ENCODE data around the gene TMEM259.

TMEM259 gene

DNA sequence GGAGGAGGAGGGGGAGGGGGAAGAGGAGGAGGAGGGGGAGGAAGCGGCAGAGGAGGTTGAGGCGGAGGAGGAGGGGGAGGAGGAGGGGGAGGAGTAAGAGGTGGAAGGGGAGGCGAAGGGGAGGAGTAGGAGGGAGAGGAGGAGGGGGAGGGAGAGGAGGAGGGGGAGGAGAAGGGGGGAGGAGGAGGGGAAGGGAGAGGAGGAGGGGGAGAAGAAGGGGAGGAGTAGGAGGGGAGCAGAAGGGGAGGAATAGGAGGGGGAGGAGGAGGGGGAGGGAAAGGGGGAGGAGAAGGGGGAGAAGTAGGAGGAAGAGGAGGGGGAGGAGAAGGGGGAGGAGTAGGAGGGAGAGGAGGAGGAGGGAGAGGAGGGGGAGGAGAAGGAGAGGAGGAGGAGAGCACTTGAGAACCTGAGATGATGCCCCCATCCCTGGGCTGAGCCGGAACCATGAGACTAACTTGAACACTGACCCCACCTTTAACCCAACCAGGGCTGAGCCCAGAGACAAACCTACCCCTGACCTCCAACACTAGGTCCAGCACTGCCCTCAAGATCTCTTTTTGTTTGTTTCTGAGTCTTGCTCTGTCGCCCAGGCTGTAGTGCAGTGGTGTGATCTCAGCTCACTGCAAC, 31.5 kb upstream of the TMEM259 start:
- no peaks in the 10 kb centered on the region for H3K36me3 ChIP-seq (ENCODE audit: control insufficient read depth, insufficient read depth, low read length)
- no peak overlapping the region for H3K27ac ChIP-seq (ENCODE audit: low read depth, low read length)
- no peak overlapping the region for H3K9ac ChIP-seq (ENCODE audit: low read length)
- H3K27me3 ChIP-seq (ENCODE audit: control insufficient read depth, insufficient read depth, low read length), result no peaks in the 10 kb centered on the region
- H3K4me3 ChIP-seq (ENCODE audit: low read length), result no peak overlapping the region
- H3K4me1 ChIP-seq (ENCODE audit: control insufficient read depth, insufficient read depth, low read length), result no peaks in the 10 kb centered on the region

DNA sequence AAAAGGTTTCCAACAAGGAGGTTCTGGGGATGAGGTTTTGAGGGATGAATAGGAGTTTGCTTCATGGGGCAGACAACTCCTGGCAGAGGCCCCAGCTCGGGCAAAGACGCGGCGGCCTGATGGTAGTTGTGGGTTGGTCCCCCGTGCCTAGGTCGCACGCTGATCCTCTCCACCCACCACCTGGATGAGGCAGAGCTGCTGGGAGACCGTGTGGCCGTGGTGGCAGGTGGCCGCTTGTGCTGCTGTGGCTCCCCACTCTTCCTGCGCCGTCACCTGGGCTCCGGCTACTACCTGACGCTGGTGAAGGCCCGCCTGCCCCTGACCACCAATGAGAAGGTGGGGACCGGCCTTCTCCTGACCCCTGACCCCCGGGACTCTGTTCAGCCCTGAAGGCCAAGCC, 30.9 kb upstream of the TMEM259 start:
- no peak overlapping the region for H3K9ac ChIP-seq (ENCODE audit: low read length)

DNA sequence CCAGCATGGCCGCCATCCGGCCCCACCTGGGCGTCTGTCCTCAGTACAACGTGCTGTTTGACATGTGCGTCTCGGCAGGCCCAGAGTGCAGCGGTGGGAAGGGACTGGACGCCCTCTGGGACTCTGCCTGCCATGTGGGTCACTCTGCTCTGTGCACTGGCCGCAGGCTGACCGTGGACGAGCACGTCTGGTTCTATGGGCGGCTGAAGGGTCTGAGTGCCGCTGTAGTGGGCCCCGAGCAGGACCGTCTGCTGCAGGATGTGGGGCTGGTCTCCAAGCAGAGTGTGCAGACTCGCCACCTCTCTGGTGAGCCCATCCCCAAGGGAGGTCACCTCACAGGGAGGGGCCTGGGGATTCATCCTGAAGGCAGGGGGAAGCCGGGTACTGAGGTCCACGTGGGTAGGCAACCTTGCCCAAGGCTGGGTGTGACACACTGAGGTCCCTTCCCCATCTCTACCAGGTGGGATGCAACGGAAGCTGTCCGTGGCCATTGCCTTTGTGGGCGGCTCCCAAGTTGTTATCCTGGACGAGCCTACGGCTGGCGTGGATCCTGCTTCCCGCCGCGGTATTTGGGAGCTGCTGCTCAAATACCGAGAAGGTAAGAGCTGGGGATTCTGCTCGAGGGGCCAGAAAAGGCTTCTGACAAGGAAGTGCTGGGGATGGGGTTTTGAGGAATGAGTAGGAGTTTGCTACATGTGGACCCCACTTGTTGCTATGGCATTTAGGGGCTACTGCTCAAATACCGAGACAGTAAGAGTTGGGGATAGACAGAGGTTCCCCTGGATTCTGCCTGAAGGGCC, 30.3 kb upstream of the TMEM259 start:
- Histone ChIP-seq H3K27ac (ENCODE audit: low read depth, low read length) (no peak overlapping the region), H3K36me3 (ENCODE audit: control insufficient read depth, insufficient read depth, low read length) (no peaks in the 10 kb centered on the region), H3K4me1 (ENCODE audit: control insufficient read depth, insufficient read depth, low read length) (no peaks in the 10 kb centered on the region), H3K4me3 (ENCODE audit: low read length) (no peak overlapping the region), H3K9ac (ENCODE audit: low read length) (no peak overlapping the region), H3K27me3 (ENCODE audit: control insufficient read depth, insufficient read depth, low read length) (no peaks in the 10 kb centered on the region)

More for the DNA sequence above, 30.9 kb upstream of the TMEM259 start:
- no peaks in the 10 kb centered on the region for H3K36me3 ChIP-seq (ENCODE audit: control insufficient read depth, insufficient read depth, low read length)
- no peak overlapping the region for H3K4me3 ChIP-seq (ENCODE audit: low read length)
- H3K4me1 ChIP-seq (ENCODE audit: control insufficient read depth, insufficient read depth, low read length), result no peaks in the 10 kb centered on the region
- H3K27me3 ChIP-seq (ENCODE audit: control insufficient read depth, insufficient read depth, low read length), result no peaks in the 10 kb centered on the region
- no peak overlapping the region for H3K27ac ChIP-seq (ENCODE audit: low read depth, low read length)

DNA sequence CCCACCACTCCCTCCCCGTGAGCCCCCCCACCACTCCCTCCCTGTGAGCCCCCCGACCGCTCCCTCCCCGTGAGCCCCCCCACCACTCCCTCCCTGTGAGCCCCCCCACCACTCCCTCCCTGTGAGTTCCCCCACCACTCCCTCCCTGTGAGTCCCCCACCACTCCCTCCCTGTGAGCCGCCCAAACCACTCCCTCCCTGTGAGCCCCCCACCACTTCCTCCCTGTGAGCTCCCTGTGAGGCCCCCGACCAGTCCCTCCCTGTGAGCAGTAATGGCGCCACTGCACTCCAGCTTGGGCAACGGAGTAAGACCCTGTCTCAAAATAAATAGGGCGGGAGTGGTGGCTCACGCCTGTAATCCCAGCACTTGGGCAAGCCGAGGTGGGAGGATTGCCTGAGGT, 28.9 kb upstream of the TMEM259 start:
- Histone ChIP-seq H3K4me1 (ENCODE audit: control insufficient read depth, insufficient read depth, low read length) (no peaks in the 10 kb centered on the region), H3K4me3 (ENCODE audit: low read length) (no peak overlapping the region), H3K36me3 (ENCODE audit: control insufficient read depth, insufficient read depth, low read length) (no peaks in the 10 kb centered on the region), H3K27me3 (ENCODE audit: control insufficient read depth, insufficient read depth, low read length) (no peaks in the 10 kb centered on the region), H3K27ac (ENCODE audit: low read depth, low read length) (no peak overlapping the region), H3K9ac (ENCODE audit: low read length) (no peak overlapping the region)

DNA sequence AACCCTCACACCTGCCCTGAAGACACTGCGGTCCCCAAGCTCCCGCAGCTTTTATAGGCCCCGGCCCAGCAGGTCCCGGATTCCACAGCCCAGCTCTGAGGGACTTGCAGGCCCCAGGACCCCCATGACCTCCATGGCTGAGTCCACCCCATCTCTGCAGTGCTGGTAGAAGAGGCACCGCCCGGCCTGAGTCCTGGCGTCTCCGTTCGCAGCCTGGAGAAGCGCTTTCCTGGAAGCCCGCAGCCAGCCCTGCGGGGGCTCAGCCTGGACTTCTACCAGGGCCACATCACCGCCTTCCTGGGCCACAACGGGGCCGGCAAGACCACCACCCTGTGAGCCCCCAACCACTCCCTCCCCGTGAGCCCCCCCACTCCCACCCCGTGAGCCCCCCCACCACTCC, 28.2 kb upstream of the TMEM259 start:
- Histone ChIP-seq H3K27me3 (ENCODE audit: control insufficient read depth, insufficient read depth, low read length) (no peaks in the 10 kb centered on the region), H3K4me1 (ENCODE audit: control insufficient read depth, insufficient read depth, low read length) (no peaks in the 10 kb centered on the region), H3K9ac (ENCODE audit: low read length) (no peak overlapping the region), H3K27ac (ENCODE audit: low read depth, low read length) (no peak overlapping the region), H3K4me3 (ENCODE audit: low read length) (no peak overlapping the region), H3K36me3 (ENCODE audit: control insufficient read depth, insufficient read depth, low read length) (no peaks in the 10 kb centered on the region)

DNA sequence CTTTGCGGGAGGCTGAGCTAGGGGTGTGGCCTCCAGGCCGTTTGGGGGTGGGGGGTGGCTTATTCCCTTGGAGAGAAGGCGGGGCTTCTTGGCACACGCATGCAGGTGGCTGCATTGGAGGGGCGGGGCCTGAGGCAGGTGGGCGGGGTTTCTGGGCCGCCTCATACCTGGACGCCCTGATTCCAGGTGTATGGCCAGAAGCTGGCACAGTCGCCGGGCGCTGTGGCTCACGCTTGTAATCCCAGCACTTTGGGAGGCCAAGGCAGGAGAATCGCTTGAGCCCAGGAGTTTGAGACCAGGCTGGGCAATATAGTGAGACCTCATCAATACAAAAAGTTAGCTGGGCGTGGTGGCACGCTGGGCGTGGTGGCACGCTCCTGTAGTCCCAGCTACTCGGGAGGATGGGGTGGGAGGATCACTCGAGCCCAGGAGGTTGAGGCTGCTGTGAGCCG, 26.8 kb upstream of the TMEM259 start:
- Histone ChIP-seq H3K9ac (ENCODE audit: low read length) (no peak overlapping the region), H3K36me3 (ENCODE audit: control insufficient read depth, insufficient read depth, low read length) (no peaks in the 10 kb centered on the region), H3K27me3 (ENCODE audit: control insufficient read depth, insufficient read depth, low read length) (no peaks in the 10 kb centered on the region), H3K4me3 (ENCODE audit: low read length) (no peak overlapping the region), H3K27ac (ENCODE audit: low read depth, low read length) (no peak overlapping the region), H3K4me1 (ENCODE audit: control insufficient read depth, insufficient read depth, low read length) (no peaks in the 10 kb centered on the region)

DNA sequence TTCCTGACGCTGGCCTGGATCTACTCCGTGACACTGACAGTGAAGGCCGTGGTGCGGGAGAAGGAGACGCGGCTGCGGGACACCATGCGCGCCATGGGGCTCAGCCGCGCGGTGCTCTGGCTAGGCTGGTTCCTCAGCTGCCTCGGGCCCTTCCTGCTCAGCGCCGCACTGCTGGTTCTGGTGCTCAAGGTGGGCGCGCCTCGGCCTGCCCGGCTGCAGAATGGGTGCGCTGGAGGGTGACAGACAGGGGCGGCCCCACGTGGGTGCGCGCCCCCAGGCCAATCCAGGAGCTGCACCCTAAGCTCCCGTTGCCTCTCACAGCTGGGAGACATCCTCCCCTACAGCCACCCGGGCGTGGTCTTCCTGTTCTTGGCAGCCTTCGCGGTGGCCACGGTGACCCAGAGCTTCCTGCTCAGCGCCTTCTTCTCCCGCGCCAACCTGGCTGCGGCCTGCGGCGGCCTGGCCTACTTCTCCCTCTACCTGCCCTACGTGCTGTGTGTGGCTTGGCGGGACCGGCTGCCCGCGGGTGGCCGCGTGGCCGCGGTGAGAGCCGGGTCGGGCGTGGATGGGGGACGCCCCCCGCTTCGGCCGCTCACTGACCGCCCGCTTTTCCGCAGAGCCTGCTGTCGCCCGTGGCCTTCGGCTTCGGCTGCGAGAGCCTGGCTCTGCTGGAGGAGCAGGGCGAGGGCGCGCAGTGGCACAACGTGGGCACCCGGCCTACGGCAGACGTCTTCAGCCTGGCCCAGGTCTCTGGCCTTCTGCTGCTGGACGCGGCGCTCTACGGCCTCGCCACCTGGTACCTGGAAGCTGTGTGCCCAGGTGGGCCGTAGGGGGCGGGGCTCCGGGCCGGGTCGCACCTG, 26.1 kb upstream of the TMEM259 start:
- Histone ChIP-seq H3K27ac (ENCODE audit: low read depth, low read length) (no peak overlapping the region), H3K27me3 (ENCODE audit: control insufficient read depth, insufficient read depth, low read length) (no peaks in the 10 kb centered on the region), H3K4me3 (ENCODE audit: low read length) (no peak overlapping the region), H3K9ac (ENCODE audit: low read length) (no peak overlapping the region), H3K36me3 (ENCODE audit: control insufficient read depth, insufficient read depth, low read length) (no peaks in the 10 kb centered on the region), H3K4me1 (ENCODE audit: control insufficient read depth, insufficient read depth, low read length) (no peaks in the 10 kb centered on the region)

DNA sequence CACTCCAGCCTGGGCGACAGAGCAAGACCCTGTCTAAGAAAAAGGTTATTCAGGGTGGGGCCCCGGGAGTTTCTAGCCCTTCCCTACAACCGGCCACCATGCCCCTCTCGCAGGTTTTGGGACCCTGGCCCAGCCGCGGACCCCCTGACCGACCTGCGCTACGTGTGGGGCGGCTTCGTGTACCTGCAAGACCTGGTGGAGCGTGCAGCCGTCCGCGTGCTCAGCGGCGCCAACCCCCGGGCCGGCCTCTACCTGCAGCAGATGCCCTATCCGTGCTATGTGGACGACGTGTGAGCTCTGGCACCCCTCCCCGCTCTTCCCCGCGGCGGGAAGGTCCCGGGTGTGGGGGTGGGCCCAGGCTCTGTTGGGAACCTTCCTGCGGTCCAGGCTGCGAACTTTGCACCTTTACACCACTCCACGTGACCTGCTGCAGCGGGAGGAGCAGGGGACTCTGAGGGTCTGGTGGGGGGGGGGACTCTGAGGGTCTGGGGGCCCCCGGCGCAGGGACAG, 25.2 kb upstream of the TMEM259 start:
- no peaks in the 10 kb centered on the region for H3K4me1 ChIP-seq (ENCODE audit: control insufficient read depth, insufficient read depth, low read length)
- H3K9ac ChIP-seq (ENCODE audit: low read length), result no peak overlapping the region
- H3K4me3 ChIP-seq (ENCODE audit: low read length), result no peak overlapping the region
- H3K36me3 ChIP-seq (ENCODE audit: control insufficient read depth, insufficient read depth, low read length), result no peaks in the 10 kb centered on the region
- peaks cover 3% of the 10 kb centered on the region for H3K27me3 ChIP-seq (ENCODE audit: control insufficient read depth, insufficient read depth, low read length)
- H3K27ac ChIP-seq (ENCODE audit: low read depth, low read length), result no peak overlapping the region

DNA sequence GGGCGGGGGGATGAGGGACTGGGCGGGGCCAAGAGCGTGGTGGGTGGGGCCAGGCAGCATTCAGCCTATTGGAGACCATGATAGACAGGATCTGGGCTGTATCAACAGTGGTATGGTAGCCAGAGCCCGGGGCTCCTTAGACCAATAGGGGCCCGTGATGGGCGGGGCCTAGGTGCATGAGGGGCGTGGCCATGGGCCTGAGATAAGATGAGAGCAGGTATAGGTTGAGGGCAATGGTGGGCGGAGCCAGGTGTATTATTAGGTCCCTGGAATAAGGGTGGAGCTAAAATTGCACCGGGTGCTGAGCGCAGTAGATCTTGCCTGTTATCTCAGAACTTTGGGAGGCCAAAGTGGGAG, 24.3 kb upstream of the TMEM259 start:
- H3K9ac ChIP-seq (ENCODE audit: low read length), result no peak overlapping the region
- H3K4me1 ChIP-seq (ENCODE audit: control insufficient read depth, insufficient read depth, low read length), result peaks cover 3% of the 10 kb centered on the region
- peaks cover 3% of the 10 kb centered on the region for H3K27me3 ChIP-seq (ENCODE audit: control insufficient read depth, insufficient read depth, low read length)
- H3K27ac ChIP-seq (ENCODE audit: low read depth, low read length), result no peak overlapping the region
- no peaks in the 10 kb centered on the region for H3K36me3 ChIP-seq (ENCODE audit: control insufficient read depth, insufficient read depth, low read length)
- no peak overlapping the region for H3K4me3 ChIP-seq (ENCODE audit: low read length)

DNA sequence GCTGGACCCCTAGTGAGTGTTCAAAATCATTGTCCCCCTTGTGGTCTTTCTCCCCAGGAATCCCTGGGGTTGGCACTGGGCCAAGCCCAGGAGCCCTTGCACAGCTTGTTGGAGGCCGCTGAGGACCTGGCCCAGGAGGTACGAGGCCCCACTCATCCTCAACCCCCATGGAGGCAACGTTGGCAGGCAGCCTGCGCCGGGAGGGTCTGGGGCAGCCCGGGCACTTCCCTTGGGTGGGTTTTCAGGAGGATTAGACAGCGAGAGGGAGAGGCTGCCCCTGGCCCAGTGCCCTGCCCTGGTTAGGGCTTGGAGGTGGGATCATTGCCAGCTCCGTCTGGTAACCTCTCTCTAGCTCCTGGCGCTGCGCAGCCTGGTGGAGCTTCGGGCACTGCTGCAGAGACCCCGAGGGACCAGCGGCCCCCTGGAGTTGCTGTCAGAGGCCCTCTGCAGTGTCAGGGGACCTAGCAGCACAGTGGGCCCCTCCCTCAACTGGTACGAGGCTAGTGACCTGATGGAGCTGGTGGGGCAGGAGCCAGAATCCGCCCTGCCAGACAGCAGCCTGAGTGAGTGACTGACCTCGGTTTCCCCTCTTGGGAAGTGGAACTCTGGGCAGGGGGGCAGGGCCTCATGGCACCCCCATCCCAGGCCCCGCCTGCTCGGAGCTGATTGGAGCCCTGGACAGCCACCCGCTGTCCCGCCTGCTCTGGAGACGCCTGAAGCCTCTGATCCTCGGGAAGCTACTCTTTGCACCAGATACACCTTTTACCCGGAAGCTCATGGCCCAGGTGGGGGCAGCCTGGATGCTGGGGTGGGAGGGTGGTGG, 22.0 kb upstream of the TMEM259 start:
- Histone ChIP-seq H3K27me3 (ENCODE audit: control insufficient read depth, insufficient read depth, low read length) (peaks cover 3% of the 10 kb centered on the region), H3K4me3 (ENCODE audit: low read length) (no peak overlapping the region), H3K27ac (ENCODE audit: low read depth, low read length) (no peak overlapping the region), H3K36me3 (ENCODE audit: control insufficient read depth, insufficient read depth, low read length) (no peaks in the 10 kb centered on the region), H3K4me1 (ENCODE audit: control insufficient read depth, insufficient read depth, low read length) (peaks cover 9% of the 10 kb centered on the region), H3K9ac (ENCODE audit: low read length) (no peak overlapping the region)

DNA sequence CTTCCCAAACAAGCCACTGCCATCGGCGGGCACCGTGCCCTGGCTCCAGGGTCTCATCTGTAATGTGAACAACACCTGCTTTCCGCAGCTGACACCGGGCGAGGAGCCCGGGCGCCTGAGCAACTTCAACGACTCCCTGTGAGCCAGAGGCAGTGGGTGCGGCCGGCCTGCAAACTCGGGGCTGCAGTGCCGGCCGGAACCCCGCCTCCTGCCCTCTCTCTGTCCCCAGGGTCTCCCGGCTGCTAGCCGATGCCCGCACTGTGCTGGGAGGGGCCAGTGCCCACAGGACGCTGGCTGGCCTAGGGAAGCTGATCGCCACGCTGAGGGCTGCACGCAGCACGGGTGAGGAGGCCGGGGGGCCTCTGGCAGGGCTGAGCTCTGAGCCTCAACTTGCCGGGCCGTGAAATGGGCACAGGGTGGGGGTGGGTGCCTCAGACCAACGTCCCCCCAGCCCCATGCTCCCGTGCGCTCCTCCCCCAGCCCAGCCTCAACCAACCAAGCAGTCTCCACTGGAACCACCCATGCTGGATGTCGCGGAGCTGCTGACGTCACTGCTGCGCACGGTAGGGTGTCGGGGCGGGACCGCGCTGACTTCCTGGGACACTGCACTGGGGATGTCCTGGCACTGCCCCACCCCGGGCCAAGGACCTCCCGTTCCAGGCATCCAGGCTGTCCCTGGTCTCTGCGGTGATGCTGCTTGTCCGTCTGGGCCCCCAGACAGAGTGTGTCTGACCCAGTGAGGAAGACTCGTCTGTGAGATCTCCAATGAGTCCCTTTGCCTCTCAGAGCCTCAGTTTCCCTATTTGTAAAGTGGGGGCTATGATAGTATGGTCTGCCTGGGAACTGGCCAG, 21.1 kb upstream of the TMEM259 start:
- Histone ChIP-seq H3K4me1 (ENCODE audit: control insufficient read depth, insufficient read depth, low read length) (peaks cover 9% of the 10 kb centered on the region), H3K4me3 (ENCODE audit: low read length) (peak overlapping the region; percentile 45), H3K9ac (ENCODE audit: low read length) (no peak overlapping the region), H3K27ac (ENCODE audit: low read depth, low read length) (no peak overlapping the region), H3K27me3 (ENCODE audit: control insufficient read depth, insufficient read depth, low read length) (peaks cover 3% of the 10 kb centered on the region), H3K36me3 (ENCODE audit: control insufficient read depth, insufficient read depth, low read length) (no peaks in the 10 kb centered on the region)

All from rectal smooth muscle tissue (tissue), 1 donor.